Nephron progenitor cell (in vitro differentiated cells): ENCODE measurements around the gene TRIM58.

Experiments used
- DNase-seq: peaks from one replicate; pipeline ENCODE4 v3.0.0; 2021
- H3K27ac Mint-ChIP-seq: 2 replicates; pipeline ENCODE4 v1.8.0; 2021; ENCODE audit warnings: mild to moderate bottlenecking, moderate library complexity, mixed read lengths
- H3K27me3 Mint-ChIP-seq: 2 replicates; pipeline ENCODE4 v1.8.0; 2021; ENCODE audit warnings: mild to moderate bottlenecking, low read depth, mixed read lengths; ENCODE audit not compliant: poor library complexity
- H3K36me3 Mint-ChIP-seq: 2 replicates; pipeline ENCODE4 v1.8.0; 2021; ENCODE audit warnings: low read depth, mixed read lengths
- H3K4me1 Mint-ChIP-seq: 2 replicates; pipeline ENCODE4 v1.8.0; 2021; ENCODE audit warnings: mixed read lengths
- H3K4me3 Mint-ChIP-seq: 2 replicates; pipeline ENCODE4 v1.8.0; 2021; ENCODE audit warnings: mild to moderate bottlenecking, moderate library complexity, mixed read lengths
- H3K9me3 Mint-ChIP-seq: 2 replicates; pipeline ENCODE4 v1.8.0; 2021; ENCODE audit warnings: mild to moderate bottlenecking, moderate library complexity, mixed read lengths
- TF ChIP-seq, protein P1 (sequence below): fragments of 200-600 bp; sonication (generic); IDR thresholded peaks from 2 replicates; pipeline ENCODE4 v1.5.0; 2021; ENCODE audit warnings: antibody characterized with exemption

TRIM58 gene

DNA sequence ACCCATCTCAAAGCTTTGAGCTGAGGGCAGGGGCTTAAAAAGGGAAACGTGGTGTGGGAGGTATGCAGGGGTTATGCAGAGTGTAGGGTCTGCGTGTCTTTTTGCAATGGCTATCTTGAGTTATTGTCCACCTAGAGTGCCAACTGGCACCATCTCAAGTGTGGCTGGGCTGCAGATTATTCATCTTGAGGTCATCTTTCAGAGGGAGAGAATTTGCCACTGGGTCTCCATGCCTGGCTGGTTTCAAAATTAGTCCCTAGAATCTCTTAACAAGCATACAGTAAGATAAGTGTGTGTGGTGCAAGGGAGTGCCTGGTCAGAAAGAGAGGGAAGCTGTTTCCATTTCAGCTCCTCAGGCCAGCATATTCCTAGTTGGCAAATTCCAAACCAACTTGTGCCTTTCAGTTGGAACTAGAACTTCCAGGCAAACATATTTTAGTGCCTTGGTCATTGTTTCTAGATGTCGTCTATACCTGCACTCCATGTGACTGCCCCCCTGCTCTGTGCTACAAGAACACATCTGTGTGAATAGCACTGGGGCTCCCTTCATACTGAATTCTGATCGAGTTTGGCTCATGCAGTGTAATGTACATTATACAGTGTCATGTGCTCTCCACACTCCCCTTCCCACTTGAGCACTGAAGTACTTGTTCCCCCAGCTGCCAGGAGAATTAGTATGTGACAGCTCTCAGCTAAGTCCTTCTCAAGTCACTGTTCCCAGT lies 58.1 kb downstream of the TRIM58 start:
- no peaks in the 10 kb centered on the region for H3K4me1 Mint-ChIP-seq
- H3K36me3 Mint-ChIP-seq = no peaks in the 10 kb centered on the region
- H3K9me3 Mint-ChIP-seq = peaks cover 59% of the 10 kb centered on the region
- no peak overlapping the region for H3K27ac Mint-ChIP-seq
- no peak for DNase-seq
- no peak overlapping the region for H3K4me3 Mint-ChIP-seq
- TF ChIP-seq, protein P1, sequence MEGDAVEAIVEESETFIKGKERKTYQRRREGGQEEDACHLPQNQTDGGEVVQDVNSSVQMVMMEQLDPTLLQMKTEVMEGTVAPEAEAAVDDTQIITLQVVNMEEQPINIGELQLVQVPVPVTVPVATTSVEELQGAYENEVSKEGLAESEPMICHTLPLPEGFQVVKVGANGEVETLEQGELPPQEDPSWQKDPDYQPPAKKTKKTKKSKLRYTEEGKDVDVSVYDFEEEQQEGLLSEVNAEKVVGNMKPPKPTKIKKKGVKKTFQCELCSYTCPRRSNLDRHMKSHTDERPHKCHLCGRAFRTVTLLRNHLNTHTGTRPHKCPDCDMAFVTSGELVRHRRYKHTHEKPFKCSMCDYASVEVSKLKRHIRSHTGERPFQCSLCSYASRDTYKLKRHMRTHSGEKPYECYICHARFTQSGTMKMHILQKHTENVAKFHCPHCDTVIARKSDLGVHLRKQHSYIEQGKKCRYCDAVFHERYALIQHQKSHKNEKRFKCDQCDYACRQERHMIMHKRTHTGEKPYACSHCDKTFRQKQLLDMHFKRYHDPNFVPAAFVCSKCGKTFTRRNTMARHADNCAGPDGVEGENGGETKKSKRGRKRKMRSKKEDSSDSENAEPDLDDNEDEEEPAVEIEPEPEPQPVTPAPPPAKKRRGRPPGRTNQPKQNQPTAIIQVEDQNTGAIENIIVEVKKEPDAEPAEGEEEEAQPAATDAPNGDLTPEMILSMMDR = no peak
- peaks cover 3% of the 10 kb centered on the region for H3K27me3 Mint-ChIP-seq

DNA sequence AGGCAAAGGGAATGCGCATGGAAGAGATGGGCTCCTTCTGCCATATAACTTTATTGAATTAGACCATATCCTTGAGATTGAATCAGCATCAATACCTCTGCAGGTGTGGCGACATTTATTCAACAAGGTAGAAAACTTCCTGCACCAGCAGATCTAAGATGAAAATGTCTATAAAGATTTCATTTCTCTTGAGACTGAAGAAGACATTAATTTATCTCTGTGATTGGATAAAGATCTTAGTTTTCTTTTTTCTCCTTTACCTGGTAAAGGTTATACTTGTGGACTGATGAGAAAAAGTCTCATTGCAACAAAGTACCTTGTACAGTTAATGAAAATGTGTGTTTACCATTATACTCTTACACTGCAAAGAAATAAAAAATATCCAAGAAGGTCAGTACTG lies 63.0 kb downstream of the TRIM58 start, which contains the start of gene OR2T8:
Gene OR2T8, plus strand, starts transcription at position 301 of the 400 bp plus-strand sequence. CDS start 766 bp downstream, outside the sequence.
- H3K9me3 Mint-ChIP-seq = peaks cover 38% of the 10 kb centered on the region
- no peak for DNase-seq
- TF ChIP-seq, protein P1 = no peak
- peaks cover 3% of the 10 kb centered on the region for H3K27me3 Mint-ChIP-seq
- H3K4me1 Mint-ChIP-seq = no peaks in the 10 kb centered on the region
- H3K36me3 Mint-ChIP-seq = no peaks in the 10 kb centered on the region
- H3K27ac Mint-ChIP-seq = no peak within 1 kb of the TSS
- no peak within 1 kb of the TSS for H3K4me3 Mint-ChIP-seq

DNA sequence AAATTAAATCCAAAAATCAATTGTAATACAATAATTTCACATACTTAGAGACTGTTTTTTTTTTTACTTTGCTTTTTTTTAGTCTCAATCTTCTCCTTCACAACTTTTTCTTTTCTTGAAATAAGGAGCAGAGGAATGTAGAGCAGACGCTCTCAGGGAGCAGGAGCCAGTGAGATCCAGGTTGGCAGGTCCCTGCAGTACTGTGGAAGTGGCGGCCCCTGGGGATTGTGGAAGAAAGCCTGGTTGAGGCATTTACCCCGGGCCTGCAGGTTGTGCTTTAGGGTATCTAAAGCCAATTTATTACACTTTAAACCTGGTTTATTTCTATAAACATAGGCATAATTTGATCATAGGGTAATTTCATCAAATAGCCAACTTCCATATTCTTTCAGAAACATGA lies 67.0 kb downstream of the TRIM58 start:
- Mint-ChIP-seq H3K9me3 (peaks cover 38% of the 10 kb centered on the region), H3K4me1 (no peaks in the 10 kb centered on the region), H3K36me3 (no peaks in the 10 kb centered on the region), H3K27me3 (peaks cover 3% of the 10 kb centered on the region), H3K27ac (no peak overlapping the region), H3K4me3 (no peak overlapping the region)
- TF ChIP-seq, protein P1 = no peak
- DNase-seq = no peak

GRCh38 chr1:247924868-247925267 lies 67.9 kb downstream of the TRIM58 start, which contains the start of gene OR2AJ1:
Gene OR2AJ1, plus strand, starts transcription at chr1:247924889. Its CDS starts 8,880 bp downstream, at chr1:247933769.
- Mint-ChIP-seq H3K9me3 (peaks cover 35% of the 10 kb centered on the region), H3K27ac (no peak within 1 kb of the TSS)

More at GRCh38 chr1:247924868-247925267, 67.9 kb downstream of the TRIM58 start, which contains the start of gene OR2AJ1:
- no peak for DNase-seq
- Mint-ChIP-seq H3K27me3 (no peaks in the 10 kb centered on the region), H3K4me3 (no peak within 1 kb of the TSS), H3K4me1 (no peaks in the 10 kb centered on the region), H3K36me3 (no peaks in the 10 kb centered on the region)
- TF ChIP-seq, protein P1 = no peak
